Stimulated activated CD4-positive, alpha-beta T cell treated with anti-CD3 and anti-CD28 coated beads, Interleukin-1b, Interleukin-23, amount 100 ng/mL, for 1 hour (primary cell): Measurements from ENCODE around the gene S100A7.
"Not testable (repeated sequence)": the region's sequence is repeated elsewhere in the genome, so short reads cannot be mapped to it uniquely, and the experiment has no call there.

Experiments
- DNase-seq, 2 donors: peaks; one replicate each; pipeline ENCODE4 v3.0.0-alpha.2; 2020; ENCODE audit warnings: low read depth in 2 of 2

Gene S100A7

GRCh38 chr1:153476491-153477093 lies 16.1 kb upstream of the S100A7 start:
- DNase-seq: no peak

GRCh38 chr1:153475282-153475681 lies 14.8 kb upstream of the S100A7 start:
- no peak for DNase-seq

GRCh38 chr1:153474347-153474746 lies 13.9 kb upstream of the S100A7 start:
- no peak for DNase-seq

- no peak for DNase-seq
These were observed 10.3 kb upstream of the S100A7 start for GRCh38 chr1:153470707-153471106.

- no peak for DNase-seq
These were observed 6.5 kb upstream of the S100A7 start for GRCh38 chr1:153466908-153467307.

- peak; percentile 14 to 51 for DNase-seq
These were observed 5.6 kb upstream of the S100A7 start for GRCh38 chr1:153465811-153466636.

- not testable (repeated sequence) for DNase-seq
These were observed 2.3 kb upstream of the S100A7 start for GRCh38 chr1:153462741-153463140.

- DNase-seq: no peak
These were observed 796 bp downstream of the S100A7 start for GRCh38 chr1:153459655-153460054.

GRCh38 chr1:153456396-153456795 lies 4.1 kb downstream of the S100A7 start:
- DNase-seq: no peak

- not testable (repeated sequence) for DNase-seq
These were observed 11.6 kb downstream of the S100A7 start for GRCh38 chr1:153448851-153449250.

- no peak for DNase-seq
These were observed 12.8 kb downstream of the S100A7 start for GRCh38 chr1:153447498-153448170.

- DNase-seq: no peak
These were observed 16.4 kb downstream of the S100A7 start for GRCh38 chr1:153444078-153444477.

GRCh38 chr1:153443486-153443885 lies 17.0 kb downstream of the S100A7 start:
- no peak for DNase-seq

GRCh38 chr1:153441238-153441755 lies 19.2 kb downstream of the S100A7 start:
- DNase-seq: no peak

- no peak for DNase-seq
These were observed 21.2 kb downstream of the S100A7 start for GRCh38 chr1:153439273-153439672.

- DNase-seq: no peak
These were observed 21.9 kb downstream of the S100A7 start for GRCh38 chr1:153438599-153438998.

GRCh38 chr1:153437236-153437635 lies 23.2 kb downstream of the S100A7 start:
- no peak for DNase-seq

GRCh38 chr1:153434746-153435455 lies 25.6 kb downstream of the S100A7 start:
- no peak for DNase-seq

- DNase-seq: no peak
These were observed 27.4 kb downstream of the S100A7 start for GRCh38 chr1:153432874-153433681.

- no peak for DNase-seq
These were observed 28.5 kb downstream of the S100A7 start for GRCh38 chr1:153431928-153432327.

- DNase-seq: no peak
These were observed 29.0 kb downstream of the S100A7 start for GRCh38 chr1:153431427-153431826.
